ENCODE results near the gene METTL9.
"Not testable (repeated sequence)": the region's sequence is repeated elsewhere in the genome, so short reads cannot be mapped to it uniquely, and the experiment has no call there.

METTL9 gene

DNA sequence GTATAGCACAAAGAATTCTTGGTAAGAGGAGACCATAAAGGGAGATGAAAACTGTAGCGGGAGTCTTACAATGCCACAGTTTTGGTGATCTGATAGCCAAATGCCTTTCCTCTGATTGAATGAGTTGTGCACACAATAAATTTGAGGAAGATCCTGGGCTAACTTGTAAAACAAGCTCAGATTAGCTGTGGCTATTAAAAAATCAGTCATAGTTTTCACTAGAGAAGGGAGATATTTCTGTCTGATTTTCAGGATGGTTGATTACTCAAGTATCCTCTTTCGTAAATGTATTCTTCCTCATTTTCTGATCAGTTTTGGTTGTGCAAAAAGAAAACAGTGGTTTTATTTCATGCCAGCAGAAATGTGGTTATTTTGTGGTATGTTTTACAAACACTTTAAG is 9.1 kb upstream of the METTL9 start:
- H3K27me3 Mint-ChIP-seq, result no peaks in the 10 kb centered on the region
- ATAC-seq, result no peak

DNA sequence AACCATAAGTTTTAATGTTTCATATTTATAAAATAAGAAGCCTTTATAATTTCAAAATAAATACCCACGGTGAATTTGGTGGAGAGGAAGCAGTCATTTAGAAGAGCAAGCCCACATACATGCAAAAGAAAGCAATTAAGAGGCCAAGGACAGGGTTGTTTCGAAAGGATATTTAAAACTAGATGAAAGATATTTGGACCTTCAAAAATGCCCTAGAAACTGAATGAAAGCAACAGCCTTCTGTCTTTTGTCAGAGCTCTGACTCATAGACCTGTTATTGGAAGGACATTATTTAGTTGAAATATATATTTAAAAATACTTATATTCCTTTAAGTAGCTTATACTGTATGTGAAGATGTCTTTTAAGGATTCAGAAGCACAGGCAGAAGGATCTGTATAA is 8.6 kb upstream of the METTL9 start:
- Mint-ChIP-seq H3K27me3 (no peaks in the 10 kb centered on the region), H3K4me3 (no peak overlapping the region), H3K4me1 (no peaks in the 10 kb centered on the region), H3K36me3 (ENCODE audit: low read depth) (no peaks in the 10 kb centered on the region), H3K27ac (no peak overlapping the region), H3K9me3 (no peaks in the 10 kb centered on the region)
- DNase-seq (no peak), ATAC-seq (no peak)

More for the DNA sequence above, 9.1 kb upstream of the METTL9 start:
- Mint-ChIP-seq H3K36me3 (ENCODE audit: low read depth) (no peaks in the 10 kb centered on the region), H3K27ac (no peak overlapping the region), H3K4me3 (no peak overlapping the region), H3K9me3 (no peaks in the 10 kb centered on the region), H3K4me1 (no peaks in the 10 kb centered on the region)
- DNase-seq, result no peak

DNA sequence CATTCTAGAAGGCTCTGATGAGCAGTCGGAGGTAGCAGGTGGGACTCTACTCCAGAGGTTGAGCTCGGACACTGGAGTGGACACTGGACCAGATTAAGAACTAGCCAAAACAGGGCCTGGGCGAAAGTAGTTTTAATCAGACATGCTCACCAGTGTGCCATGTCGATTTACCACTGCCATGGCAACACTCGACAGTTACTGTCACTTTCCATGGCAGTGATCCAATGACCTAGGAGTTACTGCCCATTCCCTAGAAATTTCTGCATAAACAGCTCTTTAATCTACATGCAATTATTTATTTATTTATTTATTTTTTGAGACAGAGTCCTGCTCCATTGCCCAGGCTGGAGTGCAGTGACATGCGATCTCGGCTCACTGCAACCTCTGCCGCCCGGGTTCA is 7.2 kb upstream of the METTL9 start:
- H3K4me1 Mint-ChIP-seq, result peaks cover 7% of the 10 kb centered on the region
- no peaks in the 10 kb centered on the region for H3K27me3 Mint-ChIP-seq
- H3K9me3 Mint-ChIP-seq, result no peaks in the 10 kb centered on the region
- H3K27ac Mint-ChIP-seq, result no peak overlapping the region
- ATAC-seq, result no peak
- no peak for DNase-seq
- no peak overlapping the region for H3K4me3 Mint-ChIP-seq
- no peaks in the 10 kb centered on the region for H3K36me3 Mint-ChIP-seq (ENCODE audit: low read depth)

DNA sequence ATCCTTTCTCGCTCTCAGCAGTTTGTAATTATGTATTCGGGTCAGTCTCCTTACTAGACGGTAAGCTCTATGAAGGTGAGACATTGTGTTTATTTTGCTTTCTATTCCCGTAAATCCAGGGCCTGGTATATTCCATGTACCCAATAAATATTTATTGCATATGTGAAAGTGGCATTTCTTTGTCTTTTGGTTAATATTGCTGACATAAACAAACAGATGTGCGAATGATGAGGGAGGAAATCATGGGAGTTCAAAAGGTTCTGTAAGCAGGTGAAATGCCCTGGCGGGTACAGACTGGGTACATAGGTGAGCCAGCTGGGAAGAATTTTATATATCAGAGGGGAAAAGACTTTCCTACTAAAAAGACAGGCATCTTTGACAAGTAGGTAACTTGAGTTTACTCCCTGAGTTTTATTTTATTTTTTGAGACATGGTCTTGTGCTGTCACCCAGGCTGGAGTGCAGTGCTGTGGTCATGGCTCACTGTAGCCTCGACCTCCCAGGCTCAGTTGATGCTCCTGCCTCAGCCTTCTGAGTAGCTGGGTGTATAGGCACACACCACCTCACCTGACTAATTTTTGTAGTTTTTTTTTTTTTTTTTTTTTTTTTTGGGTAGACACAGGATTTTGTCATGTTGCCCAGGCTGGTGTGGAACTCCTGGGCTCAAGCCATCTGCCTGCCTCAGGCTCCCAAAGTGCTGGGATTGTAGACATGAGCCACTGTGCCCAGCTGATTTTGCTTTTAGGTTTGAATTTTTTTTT is 5.7 kb upstream of the METTL9 start:
- H3K27me3 Mint-ChIP-seq, result no peaks in the 10 kb centered on the region
- H3K4me3 Mint-ChIP-seq, result no peak overlapping the region
- no peak for DNase-seq
- no peaks in the 10 kb centered on the region for H3K9me3 Mint-ChIP-seq
- H3K4me1 Mint-ChIP-seq, result peaks cover 22% of the 10 kb centered on the region
- no peak for ATAC-seq
- no peak overlapping the region for H3K27ac Mint-ChIP-seq
- H3K36me3 Mint-ChIP-seq (ENCODE audit: low read depth), result no peaks in the 10 kb centered on the region

DNA sequence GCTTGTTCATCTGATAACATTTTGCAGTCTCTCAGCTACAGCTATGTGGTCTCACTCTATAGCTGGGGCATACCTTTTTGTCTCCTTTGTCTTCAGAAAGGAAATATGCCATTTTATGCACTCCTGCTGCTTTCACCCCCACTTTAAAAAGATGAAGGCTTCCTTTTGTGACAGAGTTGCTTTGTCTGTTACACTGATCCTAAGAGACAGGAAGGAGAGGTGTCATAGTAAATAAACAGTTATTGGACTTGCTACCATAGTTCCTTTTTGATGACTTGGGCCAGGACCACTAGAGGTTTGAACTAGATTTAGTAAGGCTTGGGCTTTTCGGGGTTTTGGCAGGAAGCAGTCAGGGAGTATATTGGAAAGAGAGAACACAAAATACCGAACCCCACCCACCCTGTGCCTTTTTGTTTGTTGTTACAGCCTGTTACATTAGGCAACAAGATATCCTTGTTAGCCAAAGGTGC is 1.8 kb upstream of the METTL9 start:
- Mint-ChIP-seq H3K27ac (peak overlapping the region; percentile 87), H3K4me3 (peak overlapping the region; percentile 87), H3K9me3 (no peaks in the 10 kb centered on the region), H3K36me3 (ENCODE audit: low read depth) (no peaks in the 10 kb centered on the region), H3K4me1 (peaks cover 45% of the 10 kb centered on the region), H3K27me3 (no peaks in the 10 kb centered on the region)
- no peak for DNase-seq
- ATAC-seq, result no peak

DNA sequence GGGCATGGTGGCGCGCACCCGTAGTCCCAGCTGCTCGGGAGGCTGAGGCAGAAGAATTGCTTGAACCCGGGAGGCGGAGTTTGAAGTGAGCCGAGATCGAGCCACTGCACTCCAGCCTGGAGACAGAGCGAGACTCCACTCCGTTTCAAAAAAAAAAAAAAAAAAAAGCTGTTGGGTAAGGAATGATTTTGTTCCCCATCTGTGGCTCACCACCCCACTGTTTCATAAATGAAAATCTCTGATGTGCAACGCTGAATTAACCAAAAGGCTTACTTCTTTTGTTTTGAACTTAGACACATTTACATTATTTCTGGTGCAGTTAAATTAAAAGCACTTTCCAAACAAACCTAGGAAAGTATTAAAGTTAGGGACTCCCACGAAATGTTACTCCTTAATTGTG is 1.2 kb upstream of the METTL9 start:
- Mint-ChIP-seq H3K27me3 (no peaks in the 10 kb centered on the region), H3K27ac (peak overlapping the region; percentile 87), H3K4me3 (peak overlapping the region; percentile 87), H3K9me3 (no peaks in the 10 kb centered on the region), H3K4me1 (peaks cover 51% of the 10 kb centered on the region), H3K36me3 (ENCODE audit: low read depth) (no peaks in the 10 kb centered on the region)
- DNase-seq, result no peak
- no peak for ATAC-seq

DNA sequence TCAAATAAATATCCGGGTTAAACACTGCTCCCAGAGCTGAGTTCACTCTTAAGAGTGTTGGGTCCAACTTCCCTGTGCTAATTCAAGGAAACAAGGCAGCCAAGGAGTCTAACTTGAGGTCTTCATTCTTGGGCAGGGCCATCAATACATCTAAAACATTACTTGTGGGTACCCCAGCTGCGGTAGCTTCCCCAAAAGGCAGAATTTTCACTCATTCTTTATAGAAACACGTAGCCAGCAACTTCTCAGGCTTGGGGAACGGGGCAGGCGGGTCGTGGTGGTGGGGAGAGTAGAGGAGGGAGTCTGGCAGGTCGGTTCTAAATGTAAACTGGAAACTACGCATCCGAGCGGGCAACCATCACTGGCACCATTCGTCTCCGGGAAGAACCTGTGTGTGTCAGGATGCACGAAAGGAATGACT is 666 bp upstream of the METTL9 start:
- peak; percentile 1 for ATAC-seq
- DNase-seq, result no peak
- H3K27me3 Mint-ChIP-seq, result no peaks in the 10 kb centered on the region
- H3K27ac Mint-ChIP-seq, result peak overlapping the region; percentile 82
- H3K4me3 Mint-ChIP-seq, result peak overlapping the region; percentile 87
- no peaks in the 10 kb centered on the region for H3K9me3 Mint-ChIP-seq
- peaks cover 56% of the 10 kb centered on the region for H3K4me1 Mint-ChIP-seq
- no peaks in the 10 kb centered on the region for H3K36me3 Mint-ChIP-seq (ENCODE audit: low read depth)

DNA sequence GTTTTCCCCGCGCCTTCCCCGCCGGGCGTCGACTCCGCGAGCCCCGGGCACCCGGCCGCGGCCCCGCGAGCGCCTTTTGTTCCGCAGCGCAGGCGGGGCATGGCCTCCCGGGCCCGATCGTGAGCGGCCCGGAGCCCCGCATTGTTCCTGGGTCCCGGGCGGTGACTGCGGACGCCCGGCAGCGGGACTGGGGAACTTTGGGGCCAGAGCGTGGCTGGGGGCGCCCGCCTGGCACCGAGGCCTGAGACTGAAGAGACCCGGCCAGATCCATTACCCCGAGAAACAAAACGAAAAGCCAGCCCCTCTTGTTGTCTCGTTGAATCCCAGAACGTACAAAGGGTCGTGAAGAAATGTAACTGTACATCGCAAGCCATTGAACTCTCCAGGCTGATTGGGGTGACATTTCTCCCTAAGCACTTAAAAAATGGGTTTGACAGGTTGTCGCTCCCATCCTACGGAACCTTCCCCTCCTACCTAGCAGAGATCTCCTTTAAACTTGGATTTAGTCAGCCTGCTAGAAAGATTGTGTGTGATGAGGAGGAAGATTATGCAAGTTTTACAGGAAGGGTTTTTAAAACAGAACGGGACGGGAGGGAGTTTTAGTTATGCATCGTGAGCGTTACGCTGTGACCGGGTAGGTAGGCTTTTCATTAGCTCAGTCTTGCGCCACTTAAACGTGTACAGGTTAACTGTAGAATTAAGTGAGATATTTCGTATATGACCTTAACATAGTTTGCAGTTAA is 825 bp downstream of the METTL9 start:
- no peaks in the 10 kb centered on the region for H3K9me3 Mint-ChIP-seq
- H3K4me1 Mint-ChIP-seq, result peaks cover 69% of the 10 kb centered on the region
- DNase-seq (peak; percentile 19), ATAC-seq (no peak)
- no peaks in the 10 kb centered on the region for H3K36me3 Mint-ChIP-seq (ENCODE audit: low read depth)
- peak overlapping the region; percentile 90 for H3K27ac Mint-ChIP-seq
- no peaks in the 10 kb centered on the region for H3K27me3 Mint-ChIP-seq
- H3K4me3 Mint-ChIP-seq, result peak overlapping the region; percentile 96

DNA sequence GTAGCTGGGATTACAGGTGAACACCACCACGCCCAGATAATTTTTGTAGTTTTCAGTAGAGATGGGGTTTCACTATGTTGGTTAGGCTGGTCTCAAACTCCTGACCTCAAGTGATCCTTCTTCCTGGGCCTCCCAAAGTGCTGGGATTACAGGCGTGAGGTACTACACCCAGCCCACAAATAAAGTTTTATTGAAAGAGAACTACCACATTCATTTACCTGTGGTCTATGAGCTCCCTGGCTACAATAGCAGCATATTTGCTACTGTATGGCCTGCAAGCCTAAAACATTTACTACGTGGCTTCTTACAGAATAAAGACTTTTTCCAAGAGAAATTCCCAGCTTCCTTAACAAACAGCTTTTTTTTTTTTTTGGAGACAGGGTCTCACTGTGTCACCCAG is 3.4 kb downstream of the METTL9 start:
- no peak for DNase-seq
- Mint-ChIP-seq H3K36me3 (ENCODE audit: low read depth) (no peaks in the 10 kb centered on the region), H3K4me1 (peaks cover 79% of the 10 kb centered on the region), H3K9me3 (no peaks in the 10 kb centered on the region), H3K4me3 (no peak overlapping the region), H3K27ac (no peak overlapping the region), H3K27me3 (no peaks in the 10 kb centered on the region)
- no peak for ATAC-seq

DNA sequence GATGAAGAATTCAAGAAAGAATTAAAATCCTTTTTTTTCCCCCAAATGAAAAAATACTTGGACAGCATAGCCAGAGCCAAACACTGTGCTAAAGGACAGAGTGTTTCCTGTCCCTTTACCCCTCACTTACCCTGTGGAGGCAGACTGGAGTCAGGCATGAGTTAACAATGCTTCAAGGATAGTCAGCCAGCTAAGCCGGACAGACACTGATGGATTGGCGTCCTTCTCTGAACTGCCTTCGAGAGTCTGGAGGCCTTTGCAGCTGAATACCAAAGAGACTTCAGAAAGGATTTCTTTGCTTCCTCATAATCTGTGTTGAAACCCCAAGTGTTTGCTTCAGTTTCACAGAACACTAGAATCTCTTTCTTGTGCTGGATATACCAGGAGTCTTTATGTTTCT is 4.6 kb downstream of the METTL9 start:
- ATAC-seq (no peak), DNase-seq (no peak)
- Mint-ChIP-seq H3K36me3 (ENCODE audit: low read depth) (no peaks in the 10 kb centered on the region), H3K9me3 (no peaks in the 10 kb centered on the region), H3K4me1 (peaks cover 80% of the 10 kb centered on the region), H3K27ac (no peak overlapping the region), H3K4me3 (no peak overlapping the region), H3K27me3 (no peaks in the 10 kb centered on the region)

DNA sequence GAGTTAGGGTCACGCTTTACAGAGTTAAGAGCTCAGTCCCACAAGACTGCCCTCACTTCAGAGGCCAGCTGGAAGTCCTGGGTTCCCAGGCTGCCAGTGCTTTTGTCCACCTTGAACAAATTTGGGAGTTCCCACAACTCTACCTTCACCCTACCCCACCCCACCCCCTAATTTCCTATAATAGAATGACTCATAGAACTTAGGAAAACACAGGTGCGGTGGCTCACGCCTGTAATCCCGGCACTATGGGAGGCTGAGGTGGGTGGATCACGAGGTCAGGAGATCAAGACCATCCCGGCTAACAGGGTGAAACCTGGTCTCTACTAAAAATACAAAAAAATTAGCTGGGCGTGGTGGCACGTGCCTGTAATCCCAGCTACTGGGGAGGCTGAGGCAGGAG is 6.5 kb downstream of the METTL9 start:
- not testable (repeated sequence) for DNase-seq; H3K4me3 Mint-ChIP-seq; H3K27me3 Mint-ChIP-seq; ATAC-seq; H3K9me3 Mint-ChIP-seq; H3K36me3 Mint-ChIP-seq (ENCODE audit: low read depth); H3K27ac Mint-ChIP-seq
- H3K4me1 Mint-ChIP-seq, result peaks cover 93% of the 10 kb centered on the region

DNA sequence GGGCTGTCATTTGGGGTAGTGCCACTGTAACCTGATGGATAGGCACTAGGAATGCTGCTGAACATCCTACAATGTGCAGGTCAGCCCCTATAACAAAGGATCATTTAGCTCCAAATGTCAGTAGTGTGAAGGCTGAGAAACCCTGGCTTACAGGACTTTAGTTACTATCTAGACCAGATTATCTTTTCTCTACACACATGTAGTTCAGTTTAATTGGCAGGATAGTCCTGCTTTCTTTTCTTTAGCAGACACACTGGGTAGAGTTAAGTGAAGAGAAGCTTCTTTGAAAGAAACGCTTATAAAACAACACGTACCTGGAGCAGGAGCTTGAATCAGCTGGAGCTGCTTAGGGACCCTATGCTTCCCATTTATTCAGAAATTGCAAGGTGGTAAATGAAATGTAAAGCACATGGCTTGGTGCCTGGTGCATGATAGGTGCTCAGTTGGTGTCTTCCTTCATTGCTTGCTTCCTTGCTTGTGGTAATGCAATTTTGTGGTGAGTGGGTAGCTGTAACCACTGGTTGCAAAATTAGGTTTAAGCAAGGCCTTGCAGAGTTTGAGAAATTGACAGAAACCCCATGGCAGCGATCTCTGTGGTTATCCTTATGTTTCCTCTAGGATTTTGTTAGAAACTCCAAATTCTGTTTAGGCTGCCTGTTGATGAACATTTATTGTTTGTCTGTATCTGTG is 9.4 kb downstream of the METTL9 start:
- H3K4me3 Mint-ChIP-seq, result no peak overlapping the region

DNA sequence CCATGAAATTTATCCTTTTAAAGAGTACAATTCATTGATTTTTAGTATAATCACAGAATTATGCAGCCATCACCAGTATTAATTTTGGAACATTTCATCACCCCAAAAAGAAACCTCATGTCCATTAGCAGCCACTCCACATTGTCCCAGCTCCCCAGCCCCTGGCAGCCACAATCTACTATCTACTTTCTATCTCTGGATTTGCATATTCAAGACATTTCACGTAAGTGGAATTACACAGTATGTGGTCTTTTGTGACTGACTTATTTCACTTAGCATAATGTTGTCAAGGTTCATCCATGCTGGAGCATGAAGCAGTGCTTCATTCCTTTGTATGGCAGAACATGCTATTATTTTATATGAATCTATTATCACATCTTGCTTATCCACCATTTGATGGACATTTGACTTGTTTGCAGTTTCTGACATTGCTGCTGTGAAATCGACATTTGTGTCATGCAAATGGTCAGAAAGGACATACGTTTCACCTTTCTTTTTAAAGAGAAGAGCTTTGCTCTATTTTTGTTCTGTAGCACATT is 10.7 kb downstream of the METTL9 start:
- no peaks in the 10 kb centered on the region for H3K9me3 Mint-ChIP-seq
- H3K27me3 Mint-ChIP-seq, result no peaks in the 10 kb centered on the region
- no peak for ATAC-seq
- no peak overlapping the region for H3K4me3 Mint-ChIP-seq
- no peak overlapping the region for H3K27ac Mint-ChIP-seq
- peaks cover 77% of the 10 kb centered on the region for H3K4me1 Mint-ChIP-seq
- peaks cover 25% of the 10 kb centered on the region for H3K36me3 Mint-ChIP-seq (ENCODE audit: low read depth)
- DNase-seq, result no peak

More for the DNA sequence above, 9.4 kb downstream of the METTL9 start:
- H3K27me3 Mint-ChIP-seq, result no peaks in the 10 kb centered on the region
- no peaks in the 10 kb centered on the region for H3K9me3 Mint-ChIP-seq
- H3K36me3 Mint-ChIP-seq (ENCODE audit: low read depth), result peaks cover 16% of the 10 kb centered on the region
- DNase-seq (no peak), ATAC-seq (peak; percentile 79)
- no peak overlapping the region for H3K27ac Mint-ChIP-seq
- peaks cover 87% of the 10 kb centered on the region for H3K4me1 Mint-ChIP-seq

DNA sequence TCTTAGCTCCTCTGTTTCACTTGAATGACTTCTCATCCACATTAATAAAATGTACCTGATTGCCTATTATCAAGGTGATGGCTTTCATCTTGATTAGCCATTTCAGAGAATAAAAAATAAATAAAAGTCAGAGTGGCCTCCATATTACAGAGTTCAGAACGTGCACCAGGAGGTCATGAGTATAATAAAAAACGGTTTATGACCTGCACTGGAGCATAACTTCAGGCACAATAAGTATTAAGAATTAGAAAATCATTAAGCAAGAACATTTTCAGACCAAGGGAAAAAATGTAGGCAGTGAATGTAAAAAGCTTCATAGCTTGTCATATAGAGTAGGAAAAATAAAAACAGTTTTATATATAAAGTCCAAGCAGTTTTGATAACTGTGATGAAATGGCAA is 11.4 kb downstream of the METTL9 start:
- DNase-seq, result no peak
- H3K36me3 Mint-ChIP-seq (ENCODE audit: low read depth), result peaks cover 25% of the 10 kb centered on the region
- H3K27me3 Mint-ChIP-seq, result no peaks in the 10 kb centered on the region
- no peak overlapping the region for H3K4me3 Mint-ChIP-seq
- no peak for ATAC-seq
- no peak overlapping the region for H3K27ac Mint-ChIP-seq
- no peaks in the 10 kb centered on the region for H3K9me3 Mint-ChIP-seq
- H3K4me1 Mint-ChIP-seq, result peaks cover 78% of the 10 kb centered on the region
